HG02763 (cell line): ENCODE results near the gene EPX.

Experiments used
- ATAC-seq: cut with Tn5 transposase; IDR thresholded peaks from one replicate; pipeline ENCODE4 v1.9.1; 2021; ENCODE audit warnings: mild to moderate bottlenecking, moderate library complexity; ENCODE audit not compliant: unreplicated experiment

Gene EPX

GRCh38 chr17:58224315-58224714 lies 31.8 kb downstream of the EPX start:
- ATAC-seq = no peak

- ATAC-seq = no peak
These were observed 35.2 kb downstream of the EPX start for GRCh38 chr17:58227733-58228132.

DNA sequence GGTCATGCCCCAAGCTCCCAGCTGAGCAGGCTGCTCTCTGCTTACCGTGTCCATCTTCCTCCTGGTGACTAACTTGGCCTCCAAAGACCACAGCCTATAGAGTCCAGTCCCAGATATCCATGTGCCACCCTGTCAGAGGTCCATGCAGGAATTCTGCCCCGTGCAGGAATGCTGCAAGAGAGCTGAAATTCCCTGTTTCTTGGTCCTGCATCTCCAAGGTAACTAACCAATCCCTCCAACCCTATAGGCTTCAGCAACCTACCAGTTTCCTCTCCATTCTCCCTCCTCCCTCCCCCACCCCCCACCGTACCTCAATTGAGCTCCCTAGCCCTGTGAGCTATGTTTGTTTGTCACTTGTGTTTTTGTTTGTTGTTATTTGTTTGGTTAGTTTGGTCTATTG lies 36.2 kb downstream of the EPX start:
- ATAC-seq = no peak

DNA sequence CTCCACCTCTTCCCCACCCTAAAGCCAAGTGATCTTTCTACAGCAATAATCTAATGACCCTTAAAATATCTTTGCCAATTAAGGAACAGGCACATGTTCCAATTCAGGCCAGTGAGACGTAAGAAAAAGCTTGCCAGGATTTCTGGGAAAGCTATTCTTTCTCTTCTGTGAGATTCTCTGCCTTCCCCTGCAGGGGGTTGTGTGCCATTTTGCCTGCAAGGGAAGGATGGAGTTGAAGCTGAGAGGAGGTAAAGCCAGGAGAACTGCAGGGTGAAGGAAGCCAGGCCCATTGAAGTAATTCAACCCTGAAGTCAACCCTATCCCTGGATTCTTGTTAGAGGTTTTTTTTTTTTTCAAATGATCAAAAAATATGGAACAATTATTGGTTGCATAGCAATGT lies 36.9 kb downstream of the EPX start:
- no peak for ATAC-seq

GRCh38 chr17:58229881-58230280 lies 37.4 kb downstream of the EPX start:
- no peak for ATAC-seq

GRCh38 chr17:58231641-58232040 lies 39.1 kb downstream of the EPX start:
- no peak for ATAC-seq

GRCh38 chr17:58232707-58233156 lies 40.2 kb downstream of the EPX start:
- peak; percentile 71 for ATAC-seq

GRCh38 chr17:58233543-58233942 lies 41.0 kb downstream of the EPX start:
- ATAC-seq = peak; percentile 43

DNA sequence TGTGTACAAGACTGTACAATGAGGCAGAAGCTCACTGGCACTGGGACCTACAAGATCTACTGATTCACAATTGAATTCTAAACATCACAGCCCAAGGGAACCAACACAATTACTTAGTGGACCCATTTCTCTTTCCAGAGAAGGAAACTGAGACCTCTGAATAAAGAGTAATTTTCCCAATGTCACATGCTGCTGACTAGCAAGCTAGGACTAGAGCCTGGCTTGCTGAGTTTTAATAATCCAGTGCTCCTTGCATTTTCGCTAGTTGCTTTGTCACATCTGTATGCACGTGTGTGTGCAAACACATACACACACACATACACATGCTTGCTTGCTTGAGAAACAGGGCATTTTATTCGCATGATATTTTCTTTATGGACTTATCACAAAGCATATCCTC lies 42.0 kb downstream of the EPX start:
- ATAC-seq = no peak

- no peak for ATAC-seq
These were observed 43.3 kb downstream of the EPX start for GRCh38 chr17:58235821-58236220.

GRCh38 chr17:58236394-58236793 lies 43.9 kb downstream of the EPX start:
- no peak for ATAC-seq

DNA sequence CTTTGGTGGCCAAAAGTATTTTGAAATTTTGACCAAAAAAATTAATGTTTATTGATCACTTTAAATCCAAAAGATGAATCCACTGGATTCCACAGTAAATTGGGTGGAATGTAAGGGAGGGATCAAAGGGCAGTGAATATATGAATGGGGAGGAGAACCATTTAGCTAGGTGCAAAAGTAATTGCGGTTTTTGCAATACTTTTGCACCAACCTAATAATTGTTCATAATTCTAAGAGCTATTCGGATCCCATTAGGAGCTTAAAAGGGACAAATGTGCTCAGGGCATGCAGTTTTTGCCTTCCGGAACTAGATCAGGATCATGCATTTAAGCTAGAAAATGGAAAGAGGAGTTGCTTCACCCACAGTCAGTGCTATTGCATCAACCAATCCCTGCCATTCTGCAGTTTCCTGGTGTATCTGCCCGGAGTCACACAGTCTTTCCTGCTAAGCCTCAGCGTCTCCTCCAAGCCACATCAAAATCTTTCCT lies 45.7 kb downstream of the EPX start, which contains the start of gene LPO:
LPO (plus strand) TSS at position 438 of the 488 bp plus-strand sequence. CDS start 4,396 bp downstream, outside the sequence.
- ATAC-seq = no peak

DNA sequence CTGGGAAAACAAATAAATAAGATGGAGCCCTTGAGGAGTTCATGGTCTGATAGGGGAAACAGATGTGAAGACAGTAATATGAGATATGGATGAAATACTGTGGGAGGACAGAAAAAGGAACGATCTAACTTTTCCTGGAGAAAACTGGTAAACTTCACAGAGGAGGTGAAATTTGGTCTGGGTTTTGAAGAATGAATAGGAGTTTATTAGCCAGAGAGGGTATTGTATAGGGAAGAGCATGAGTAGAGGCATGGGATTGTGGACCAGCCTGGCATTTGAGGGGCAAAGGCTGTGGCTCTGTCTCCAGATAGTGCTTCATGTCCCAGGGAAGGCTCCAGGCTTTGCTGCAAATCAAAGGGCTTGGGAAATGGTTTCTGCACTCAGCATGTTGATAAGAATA lies 47.5 kb downstream of the EPX start:
- ATAC-seq = no peak

DNA sequence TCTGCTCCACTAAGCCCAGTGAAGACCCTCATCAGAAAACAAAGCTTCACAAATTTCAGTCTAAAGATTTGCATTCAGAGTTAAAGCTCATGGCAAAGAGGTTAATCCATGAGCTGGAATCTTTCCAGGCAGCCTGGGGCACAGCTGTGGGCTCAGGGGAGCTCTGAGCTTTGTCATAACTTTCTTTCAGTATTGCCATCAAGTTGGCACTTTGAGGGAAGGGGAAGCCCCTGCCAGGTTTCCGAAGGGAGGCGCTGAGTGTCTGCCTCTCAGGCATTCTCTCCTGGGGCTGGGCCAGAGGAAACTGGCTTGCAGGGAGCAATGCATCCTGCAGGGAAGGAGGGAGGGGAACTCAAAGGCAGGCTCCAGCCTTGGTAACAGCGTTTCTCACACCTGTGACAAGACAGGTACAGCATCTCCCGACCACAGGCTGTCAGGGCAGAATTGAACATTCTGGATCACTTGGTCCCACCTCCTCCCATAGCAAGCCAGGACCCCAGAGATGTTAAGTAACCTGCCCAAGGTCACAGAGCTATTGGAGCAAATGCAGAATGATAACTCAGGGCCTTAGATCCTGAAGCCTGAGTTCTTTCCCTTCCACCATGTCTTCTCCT lies 49.8 kb downstream of the EPX start:
- ATAC-seq = no peak

GRCh38 chr17:58244963-58245362 lies 52.4 kb downstream of the EPX start:
- ATAC-seq = no peak

DNA sequence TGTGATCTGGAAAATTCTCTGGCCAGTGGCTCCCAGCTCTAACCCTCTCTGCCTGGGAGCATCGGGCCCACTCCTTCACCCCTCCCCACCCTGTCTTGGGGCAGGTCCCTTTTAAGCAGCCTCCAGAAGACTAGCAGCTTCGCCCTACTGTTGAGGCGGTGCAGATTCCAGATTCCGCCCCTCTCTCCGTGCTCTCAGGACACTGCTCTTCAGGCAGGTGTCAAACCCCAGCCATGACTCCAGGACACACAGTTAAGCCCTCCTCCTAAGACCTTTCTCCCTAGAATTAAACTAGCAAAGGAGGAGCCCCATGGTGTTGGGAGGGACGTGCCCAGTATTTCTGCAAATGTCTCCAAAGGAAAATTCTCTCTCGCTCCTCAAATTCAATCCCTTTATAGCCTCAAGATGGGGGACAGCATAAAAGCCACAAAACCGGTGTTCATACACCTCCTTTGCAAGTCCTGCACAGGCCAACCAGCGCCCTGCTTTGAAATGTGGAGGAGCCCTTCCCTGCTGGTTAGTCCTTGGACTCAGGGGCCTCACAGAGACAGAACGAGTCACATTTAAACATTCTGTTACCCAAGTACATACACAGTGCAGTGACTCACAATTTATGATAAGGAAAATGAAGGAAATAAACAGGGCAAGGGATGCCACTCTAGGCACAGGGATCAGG lies 53.0 kb downstream of the EPX start:
- no peak for ATAC-seq

- ATAC-seq = no peak
These were observed 53.7 kb downstream of the EPX start for GRCh38 chr17:58246104-58246740.

GRCh38 chr17:58246781-58247180 lies 54.3 kb downstream of the EPX start:
- ATAC-seq = no peak

- ATAC-seq = no peak
These were observed 55.2 kb downstream of the EPX start for GRCh38 chr17:58247511-58248363.

DNA sequence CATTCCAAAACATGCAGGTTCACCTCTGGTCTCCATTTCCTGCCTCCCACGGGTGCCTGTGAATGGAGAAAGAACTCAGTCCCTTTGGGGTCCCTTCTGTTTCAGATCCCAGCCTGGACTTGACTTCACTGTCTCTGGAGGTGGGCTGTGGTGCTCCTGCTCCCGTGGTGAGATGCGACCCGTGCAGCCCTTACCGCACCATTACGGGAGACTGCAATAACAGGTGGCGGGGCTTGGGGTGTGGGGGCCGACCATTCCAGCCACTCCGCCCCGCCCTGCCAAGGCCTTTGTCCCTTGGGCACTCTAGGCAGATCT lies 56.4 kb downstream of the EPX start:
- no peak for ATAC-seq
